Coronary artery (tissue), 2 donors: ENCODE measurements around the gene C1QL4.
"Not testable (repeated sequence)": the region's sequence is repeated elsewhere in the genome, so short reads cannot be mapped to it uniquely, and the experiment has no call there.

Experiments used
- DNase-seq: peaks from one replicate; pipeline ENCODE4 v3.0.0-alpha.2; 2017; ENCODE audit warnings: low spot score
- H3K27ac ChIP-seq, 2 donors: fragments of 200-600 bp; sonication (generic); one replicate each; pipeline ENCODE4 v1.5.1; 2016 to 2019
- H3K4me3 ChIP-seq: fragments of 200-600 bp; sonication (generic); 2 replicates; pipeline ENCODE4 v1.5.1; 2016; ENCODE audit warnings: mild to moderate bottlenecking, moderate library complexity
- TF ChIP-seq, protein P1 (sequence below): fragments of 200-600 bp; sonication (generic); IDR thresholded peaks from one replicate; pipeline ENCODE4 v1.5.1; 2019; ENCODE audit warnings: antibody characterized with exemption

C1QL4 gene

DNA sequence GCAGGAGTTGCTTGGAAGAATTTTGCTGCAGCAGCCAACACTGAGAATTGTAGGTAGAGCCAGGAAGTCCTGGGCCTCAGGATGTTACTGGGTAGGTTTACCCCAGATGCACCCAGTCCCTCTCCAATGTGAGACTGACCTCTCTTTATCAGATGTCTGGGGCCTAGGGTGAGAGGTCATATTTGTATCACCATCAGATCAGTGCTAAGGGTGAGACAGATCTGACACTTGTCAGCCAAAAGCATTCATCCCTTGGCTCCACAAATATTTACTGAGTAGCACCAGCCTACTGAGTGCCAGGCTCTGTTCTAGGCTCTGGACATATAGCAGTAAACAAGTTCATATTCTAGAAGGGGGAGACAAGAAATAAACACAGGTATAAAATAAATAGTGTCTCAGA, 9.6 kb downstream of the C1QL4 start:
- Histone ChIP-seq H3K27ac (no peak overlapping the region), H3K4me3 (no peak overlapping the region)
- DNase-seq, result no peak
- TF ChIP-seq, protein P1, sequence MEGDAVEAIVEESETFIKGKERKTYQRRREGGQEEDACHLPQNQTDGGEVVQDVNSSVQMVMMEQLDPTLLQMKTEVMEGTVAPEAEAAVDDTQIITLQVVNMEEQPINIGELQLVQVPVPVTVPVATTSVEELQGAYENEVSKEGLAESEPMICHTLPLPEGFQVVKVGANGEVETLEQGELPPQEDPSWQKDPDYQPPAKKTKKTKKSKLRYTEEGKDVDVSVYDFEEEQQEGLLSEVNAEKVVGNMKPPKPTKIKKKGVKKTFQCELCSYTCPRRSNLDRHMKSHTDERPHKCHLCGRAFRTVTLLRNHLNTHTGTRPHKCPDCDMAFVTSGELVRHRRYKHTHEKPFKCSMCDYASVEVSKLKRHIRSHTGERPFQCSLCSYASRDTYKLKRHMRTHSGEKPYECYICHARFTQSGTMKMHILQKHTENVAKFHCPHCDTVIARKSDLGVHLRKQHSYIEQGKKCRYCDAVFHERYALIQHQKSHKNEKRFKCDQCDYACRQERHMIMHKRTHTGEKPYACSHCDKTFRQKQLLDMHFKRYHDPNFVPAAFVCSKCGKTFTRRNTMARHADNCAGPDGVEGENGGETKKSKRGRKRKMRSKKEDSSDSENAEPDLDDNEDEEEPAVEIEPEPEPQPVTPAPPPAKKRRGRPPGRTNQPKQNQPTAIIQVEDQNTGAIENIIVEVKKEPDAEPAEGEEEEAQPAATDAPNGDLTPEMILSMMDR, result no peak

DNA sequence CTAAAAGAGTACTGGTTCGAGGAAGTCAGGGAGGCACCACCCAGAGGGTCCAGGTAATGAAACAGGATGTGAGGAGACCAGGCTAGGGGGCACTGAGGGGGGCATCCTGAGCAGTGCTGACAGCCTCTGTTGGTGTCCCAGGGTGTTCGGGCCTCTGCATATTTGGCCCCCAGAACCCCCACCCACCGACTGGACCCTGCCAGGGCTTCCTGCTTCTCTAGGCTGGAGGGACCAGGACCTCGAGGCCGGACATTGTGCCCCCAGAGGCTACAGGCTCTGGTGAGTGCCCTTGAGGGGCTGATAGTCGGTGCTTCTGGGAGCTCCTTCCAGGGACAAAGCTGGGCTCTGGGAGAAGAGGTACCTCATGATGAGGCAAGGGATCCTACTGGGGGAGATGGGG, 11.4 kb downstream of the C1QL4 start:
- H3K4me3 ChIP-seq, result no peak overlapping the region
- TF ChIP-seq, protein P1, result no peak
- DNase-seq, result no peak
- no peak overlapping the region for H3K27ac ChIP-seq

DNA sequence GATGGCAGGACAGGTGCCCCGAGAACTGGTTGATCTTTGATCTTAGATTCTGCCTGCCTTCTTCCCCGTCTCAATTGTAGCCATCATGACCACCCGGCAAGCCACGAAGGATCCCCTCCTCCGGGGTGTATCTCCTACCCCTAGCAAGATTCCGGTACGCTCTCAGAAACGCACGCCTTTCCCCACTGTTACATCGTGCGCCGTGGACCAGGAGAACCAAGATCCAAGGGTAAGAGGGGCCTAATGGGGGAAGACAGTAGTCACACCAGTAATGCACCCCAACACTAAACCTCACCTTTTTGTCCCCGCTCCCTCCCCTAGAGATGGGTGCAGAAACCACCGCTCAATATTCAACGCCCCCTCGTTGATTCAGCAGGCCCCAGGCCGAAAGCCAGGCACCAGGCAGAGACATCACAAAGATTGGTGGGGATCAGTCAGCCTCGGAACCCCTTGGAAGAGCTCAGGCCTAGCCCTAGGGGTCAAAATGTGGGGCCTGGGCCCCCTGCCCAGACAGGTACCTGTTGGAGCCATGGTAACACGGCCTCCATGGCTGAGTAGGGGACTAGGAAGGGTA, 13.4 kb downstream of the C1QL4 start:
- Histone ChIP-seq H3K4me3 (peak overlapping the region; percentile 77), H3K27ac (no peak overlapping the region)
- no peak for DNase-seq
- TF ChIP-seq, protein P1, result no peak

DNA sequence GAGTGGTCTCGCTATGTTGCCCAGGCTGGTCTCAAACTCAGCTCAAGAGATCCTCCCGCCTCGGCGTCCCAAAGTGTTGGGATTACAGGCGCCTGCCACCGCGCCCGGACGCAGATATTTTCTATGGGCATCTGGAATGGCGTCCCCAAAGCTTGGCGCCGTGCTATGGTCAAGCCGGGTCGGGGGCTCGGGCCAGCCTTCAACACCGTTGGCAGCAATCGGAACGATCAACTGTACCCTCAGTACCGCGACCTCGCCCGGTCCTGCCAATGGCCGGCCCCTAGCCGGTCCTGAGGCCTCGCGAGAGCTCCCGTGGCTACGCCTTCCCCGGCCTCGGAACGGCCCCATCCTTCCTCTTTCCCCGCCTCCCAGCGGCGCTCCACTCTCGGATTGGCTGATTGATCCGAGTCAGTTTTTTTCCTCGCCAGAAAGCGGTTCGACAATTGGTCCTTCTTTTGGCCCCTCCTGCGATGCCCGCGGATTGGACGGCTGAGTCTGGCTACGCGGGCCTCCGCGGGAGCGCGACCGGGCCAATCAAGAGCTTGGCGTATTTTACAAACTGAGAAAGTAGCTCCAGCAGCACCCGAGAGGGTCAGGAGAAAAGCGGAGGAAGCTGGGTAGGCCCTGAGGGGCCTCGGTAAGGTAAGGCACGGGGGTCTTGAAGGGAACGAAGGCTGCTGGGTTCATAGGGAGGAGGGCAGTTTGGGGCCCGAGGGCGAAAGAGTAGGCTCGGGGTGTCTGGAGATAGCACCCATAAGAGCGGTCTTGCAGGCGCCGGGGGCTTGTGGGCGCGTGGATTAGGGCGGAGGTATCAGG, 14.1 kb downstream of the C1QL4 start, which contains the start of gene TROAP:
Gene TROAP (plus strand): TSS at position 548 of the 816 bp plus-strand sequence. CDS start 354 bp downstream, outside the sequence.
- TF ChIP-seq, protein P1, result no peak
- peak; percentile 98 for DNase-seq
- Histone ChIP-seq H3K4me3 (peak within 1 kb of the TSS; percentile 77), H3K27ac (peak within 1 kb of the TSS in 1 of 2 donors; percentile 66)

DNA sequence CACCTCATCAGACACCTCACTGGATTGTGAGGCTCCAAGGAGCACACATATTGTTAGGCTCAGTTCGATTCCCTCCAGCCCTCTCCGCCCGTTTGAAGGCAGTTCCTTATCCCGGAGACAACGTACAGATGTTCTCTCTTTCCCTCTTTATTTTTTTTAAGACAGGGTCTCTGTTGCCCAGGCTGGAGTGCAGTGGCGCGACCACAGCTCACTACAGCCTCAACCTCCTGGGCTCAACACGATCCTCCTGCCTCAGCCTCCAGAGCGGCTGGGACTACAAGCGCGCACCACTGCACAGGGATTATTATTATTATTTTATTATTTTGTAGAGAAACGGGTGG, 14.7 kb downstream of the C1QL4 start:
- TF ChIP-seq, protein P1, result no peak
- DNase-seq, result no peak
- H3K4me3 ChIP-seq, result peak overlapping the region; percentile 77
- H3K27ac ChIP-seq, result peak overlapping the region in 1 of 2 donors; percentile 66

DNA sequence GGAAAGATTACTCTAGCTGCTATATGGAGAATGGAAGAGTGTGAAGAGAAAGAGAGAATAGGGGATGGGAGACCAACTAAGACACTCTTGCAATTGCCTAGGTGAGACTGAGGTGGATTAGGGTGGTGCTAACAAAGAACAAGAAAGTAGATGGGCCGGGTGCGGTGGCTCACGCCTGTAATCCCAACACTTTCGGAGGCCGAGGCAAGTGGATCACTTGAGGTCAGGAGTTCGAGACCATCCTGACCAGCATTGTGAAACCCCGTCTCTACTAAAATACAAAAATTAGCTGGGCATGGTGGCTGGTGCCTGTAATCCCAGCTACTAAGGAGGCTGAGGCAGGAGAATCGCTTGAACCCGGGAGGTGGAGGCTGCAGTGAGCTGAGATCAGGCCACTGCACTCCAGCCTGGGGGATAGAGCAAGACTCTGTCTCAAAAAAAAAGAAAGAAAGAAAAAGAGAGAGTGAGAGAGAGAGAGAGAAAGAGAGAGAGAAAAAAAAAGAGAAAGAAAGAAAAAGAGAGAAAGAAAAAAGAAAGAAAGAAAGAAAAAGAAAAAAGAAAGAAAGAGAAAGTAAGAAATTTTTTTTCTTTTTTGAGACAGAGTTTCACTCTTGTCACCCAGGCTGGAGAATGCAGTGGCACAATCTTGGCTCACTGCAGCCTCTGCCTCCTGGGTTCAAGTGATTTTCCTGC, 16.4 kb downstream of the C1QL4 start:
- H3K4me3 ChIP-seq, H3K27ac ChIP-seq, DNase-seq: not testable (repeated sequence)

DNA sequence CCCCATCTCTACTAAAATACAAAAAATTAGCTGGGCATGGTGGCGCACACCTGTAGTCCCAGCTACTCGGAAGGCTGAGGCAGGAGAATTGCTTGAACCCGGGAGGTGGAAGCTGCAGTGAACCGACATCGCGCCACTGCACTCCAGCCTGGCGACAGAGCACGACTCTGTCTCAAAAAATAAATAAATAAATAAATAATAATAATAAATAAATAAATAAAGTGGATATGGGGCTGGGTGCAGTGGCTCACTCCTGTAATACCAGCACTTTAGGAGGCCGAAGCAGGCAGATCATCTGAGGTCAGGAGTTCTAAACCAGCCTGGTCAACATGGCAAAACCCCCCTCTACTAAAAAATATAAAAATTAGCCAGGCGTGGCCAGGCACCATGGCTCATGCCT, 19.9 kb downstream of the C1QL4 start:
- H3K4me3 ChIP-seq, DNase-seq, H3K27ac ChIP-seq: not testable (repeated sequence)

DNA sequence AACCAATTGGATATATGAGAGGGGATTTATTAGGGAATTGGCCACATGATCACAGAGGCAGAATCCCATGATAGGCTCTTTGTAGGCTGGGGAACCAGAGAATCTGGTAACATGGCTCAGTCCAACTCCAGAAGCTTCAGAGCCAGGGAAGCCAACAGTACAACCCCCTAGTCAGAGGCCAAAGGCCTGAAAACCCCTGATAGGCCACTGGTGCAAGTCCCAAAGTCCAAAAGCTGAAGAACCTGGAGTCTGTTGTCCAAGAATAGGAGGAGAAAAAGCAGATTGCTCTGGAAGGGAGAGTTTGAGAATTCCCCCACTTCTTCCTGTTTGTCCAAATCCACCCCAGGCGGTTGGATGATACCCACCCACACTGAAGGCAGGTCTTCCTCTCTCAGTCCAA, 22.2 kb downstream of the C1QL4 start:
- TF ChIP-seq, protein P1, result no peak
- DNase-seq, result no peak

DNA sequence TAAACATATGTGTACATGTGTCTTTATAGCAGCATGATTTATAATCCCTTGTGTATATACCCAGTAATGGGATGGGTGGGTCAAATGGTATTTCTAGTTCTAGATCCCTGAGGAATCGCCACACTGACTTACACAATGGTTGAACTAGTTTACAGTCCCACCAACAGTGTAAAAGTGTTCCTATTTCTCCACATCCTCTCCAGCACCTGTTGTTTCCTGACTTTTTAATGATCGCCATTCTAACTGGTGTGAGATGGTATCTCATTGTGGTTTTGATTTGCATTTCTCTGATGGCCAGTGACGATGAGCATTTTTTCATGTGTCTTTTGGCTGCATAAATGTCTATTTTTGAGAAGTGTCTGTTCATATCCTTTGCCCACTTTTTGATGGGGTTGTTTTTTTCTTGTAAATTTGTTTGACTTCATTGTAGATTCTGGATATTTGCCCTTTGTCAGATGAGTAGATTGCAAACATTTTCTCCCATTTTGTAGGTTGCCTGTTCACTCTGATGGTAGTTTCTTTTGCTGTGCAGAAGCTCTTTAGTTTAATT, 26.5 kb downstream of the C1QL4 start:
- not testable (repeated sequence) for H3K4me3 ChIP-seq, H3K27ac ChIP-seq, DNase-seq

More for the DNA sequence above, 22.2 kb downstream of the C1QL4 start:
- Histone ChIP-seq H3K27ac (no peak overlapping the region), H3K4me3 (no peak overlapping the region)
